ENCODE data around the gene LILRA2. TPM values are rescaled to one million over a fixed set of nuclear protein-coding genes. Genes with fewer than 3 reads are reported as not detected.
"Not testable (repeated sequence)": the region's sequence is repeated elsewhere in the genome, so short reads cannot be mapped to it uniquely, and the experiment has no call there.

The LILRA2 gene
- polyA plus RNA-seq, 4 donors, result 0.34 to 1.1 (median 1.1) TPM; not detected in 1

- no peak for FAIRE-seq
- no peaks in the 10 kb centered on the region for H3K36me3 ChIP-seq (ENCODE audit: control insufficient read depth in 3 of 3, insufficient read depth in 2 of 3, low read depth in 1 of 3, low read length in 3 of 3)
- H3K27me3 ChIP-seq (ENCODE audit: control insufficient read depth in 3 of 3, insufficient read depth in 3 of 3, low read length in 3 of 3), result peaks cover 0 to 5% (median 0%) of the 10 kb centered on the region in 3 donors
- no peak for DNase-seq
- peaks cover 0 to 2% of the 10 kb centered on the region in 2 donors for H3K9me3 ChIP-seq (ENCODE audit: control insufficient read depth in 2 of 2, insufficient read depth in 1 of 2, low read depth in 1 of 2, low read length in 1 of 2)
- WGBS, 3 donors, result 47 to 55% (median 49%) methylated on average over 4 of the region's 4 CpGs
- H3K4me3 ChIP-seq (ENCODE audit: low read depth in 1 of 3, low read length in 3 of 3), result no peak overlapping the region
- H3K27ac ChIP-seq (ENCODE audit: low read depth in 1 of 3, low read length in 2 of 3), result no peak overlapping the region
- H3K4me1 ChIP-seq (ENCODE audit: control insufficient read depth in 3 of 3, insufficient read depth in 2 of 3, low read depth in 1 of 3, low read length in 2 of 3), result no peaks in the 10 kb centered on the region
Measured at GRCh38 chr19:54622431-54622830, 48.8 kb downstream of the LILRA2 start.

- 56 to 69% (median 63%) methylated on average over 7 to 10 of the region's 10 CpGs for WGBS, 3 donors
- not testable (repeated sequence) for FAIRE-seq; DNase-seq; H3K4me3 ChIP-seq (ENCODE audit: low read depth in 1 of 3, low read length in 3 of 3); H3K27ac ChIP-seq (ENCODE audit: low read depth in 1 of 3, low read length in 2 of 3); H3K36me3 ChIP-seq (ENCODE audit: control insufficient read depth in 3 of 3, insufficient read depth in 2 of 3, low read depth in 1 of 3, low read length in 3 of 3); H3K9me3 ChIP-seq (ENCODE audit: control insufficient read depth in 2 of 2, insufficient read depth in 1 of 2, low read depth in 1 of 2, low read length in 1 of 2); H3K27me3 ChIP-seq (ENCODE audit: control insufficient read depth in 3 of 3, insufficient read depth in 3 of 3, low read length in 3 of 3); H3K4me1 ChIP-seq (ENCODE audit: control insufficient read depth in 3 of 3, insufficient read depth in 2 of 3, low read depth in 1 of 3, low read length in 2 of 3)
Measured at GRCh38 chr19:54624234-54624633, 50.6 kb downstream of the LILRA2 start.

DNA sequence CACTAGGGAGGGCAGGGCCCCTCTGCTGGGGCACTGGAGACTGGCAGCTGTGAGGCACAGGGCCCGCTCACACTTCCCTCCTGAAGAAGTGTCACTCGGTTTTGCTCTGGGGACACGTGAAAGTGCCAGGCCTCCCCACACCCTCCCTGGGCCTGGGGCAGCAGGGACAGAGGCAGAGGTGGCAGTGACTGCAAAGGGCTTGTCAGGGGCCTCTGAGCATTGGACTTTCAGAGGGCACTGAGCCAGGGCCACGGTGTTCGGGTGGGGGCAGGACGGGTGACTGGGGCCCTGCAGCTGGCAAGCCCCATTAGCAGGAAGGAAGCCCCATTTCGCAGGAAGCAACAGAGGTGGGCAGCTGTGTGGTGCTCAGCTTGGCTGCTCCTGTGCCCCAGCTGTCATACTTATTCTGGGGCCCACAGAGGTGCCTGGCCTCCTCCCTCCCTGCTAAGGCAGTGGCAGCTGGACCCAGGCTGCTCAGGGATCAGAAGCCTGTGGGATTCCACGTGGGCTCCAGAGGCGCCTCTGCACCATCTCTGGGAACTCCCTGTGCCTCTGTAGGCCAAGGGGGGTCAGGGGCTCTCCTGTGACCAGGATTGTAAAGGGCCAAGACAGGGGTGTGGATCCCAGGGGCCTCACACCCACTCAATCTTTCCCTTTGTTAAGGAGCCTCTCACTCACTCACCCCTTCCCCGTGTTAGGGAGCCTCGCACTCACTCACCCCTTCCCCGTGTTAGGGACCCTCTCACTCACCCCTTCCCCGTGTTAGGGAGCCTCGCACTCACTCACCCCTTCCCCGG lies 51.5 kb downstream of the LILRA2 start:
- 60 to 83% (median 67%) methylated on average over 9 to 14 of the region's 15 CpGs for WGBS, 3 donors
- H3K27ac ChIP-seq (ENCODE audit: low read depth in 1 of 3, low read length in 2 of 3); DNase-seq; H3K4me3 ChIP-seq (ENCODE audit: low read depth in 1 of 3, low read length in 3 of 3); H3K4me1 ChIP-seq (ENCODE audit: control insufficient read depth in 3 of 3, insufficient read depth in 2 of 3, low read depth in 1 of 3, low read length in 2 of 3); H3K27me3 ChIP-seq (ENCODE audit: control insufficient read depth in 3 of 3, insufficient read depth in 3 of 3, low read length in 3 of 3); H3K36me3 ChIP-seq (ENCODE audit: control insufficient read depth in 3 of 3, insufficient read depth in 2 of 3, low read depth in 1 of 3, low read length in 3 of 3); FAIRE-seq; H3K9me3 ChIP-seq (ENCODE audit: control insufficient read depth in 2 of 2, insufficient read depth in 1 of 2, low read depth in 1 of 2, low read length in 1 of 2): not testable (repeated sequence)

- Histone ChIP-seq H3K4me3 (ENCODE audit: low read depth in 1 of 3, low read length in 3 of 3) (no peak overlapping the region), H3K36me3 (ENCODE audit: control insufficient read depth in 3 of 3, insufficient read depth in 2 of 3, low read depth in 1 of 3, low read length in 3 of 3) (no peaks in the 10 kb centered on the region), H3K4me1 (ENCODE audit: control insufficient read depth in 3 of 3, insufficient read depth in 2 of 3, low read depth in 1 of 3, low read length in 2 of 3) (no peaks in the 10 kb centered on the region), H3K9me3 (ENCODE audit: control insufficient read depth in 2 of 2, insufficient read depth in 1 of 2, low read depth in 1 of 2, low read length in 1 of 2) (no peaks in the 10 kb centered on the region), H3K27ac (ENCODE audit: low read depth in 1 of 3, low read length in 2 of 3) (no peak overlapping the region), H3K27me3 (ENCODE audit: control insufficient read depth in 3 of 3, insufficient read depth in 3 of 3, low read length in 3 of 3) (peaks cover 0 to 5% (median 0%) of the 10 kb centered on the region in 3 donors)
- 73 to 84% (median 82%) methylated on average over 8 of the region's 8 CpGs for WGBS, 3 donors
- FAIRE-seq (no peak), DNase-seq (no peak)
Measured at GRCh38 chr19:54626757-54627156, 53.2 kb downstream of the LILRA2 start.

DNA sequence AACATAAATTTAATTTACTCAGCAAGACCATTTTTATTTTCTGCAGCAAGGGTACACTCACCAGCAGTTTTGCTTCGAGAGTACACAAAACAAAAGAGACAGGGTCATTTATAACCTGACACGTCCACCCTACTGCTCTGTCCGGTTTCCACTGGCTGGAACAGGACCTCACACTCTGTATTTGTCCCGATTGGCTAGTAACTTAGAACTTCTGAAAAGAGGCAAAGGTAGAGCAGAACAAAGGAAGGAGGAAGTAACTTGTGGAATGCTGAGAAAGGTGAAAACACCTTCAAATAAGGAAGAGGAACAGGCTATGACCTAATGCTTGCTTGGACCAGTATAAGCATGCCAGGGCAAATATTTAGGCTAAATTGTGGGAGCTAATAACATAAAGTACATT lies 54.3 kb downstream of the LILRA2 start:
- H3K9me3 ChIP-seq (ENCODE audit: control insufficient read depth in 2 of 2, insufficient read depth in 1 of 2, low read depth in 1 of 2, low read length in 1 of 2); H3K4me1 ChIP-seq (ENCODE audit: control insufficient read depth in 3 of 3, insufficient read depth in 2 of 3, low read depth in 1 of 3, low read length in 2 of 3); H3K4me3 ChIP-seq (ENCODE audit: low read depth in 1 of 3, low read length in 3 of 3); H3K27me3 ChIP-seq (ENCODE audit: control insufficient read depth in 3 of 3, insufficient read depth in 3 of 3, low read length in 3 of 3); DNase-seq; H3K36me3 ChIP-seq (ENCODE audit: control insufficient read depth in 3 of 3, insufficient read depth in 2 of 3, low read depth in 1 of 3, low read length in 3 of 3); FAIRE-seq; H3K27ac ChIP-seq (ENCODE audit: low read depth in 1 of 3, low read length in 2 of 3): not testable (repeated sequence)
- 50 to 56% (median 51%) methylated on average over 4 of the region's 4 CpGs for WGBS, 3 donors

- H3K36me3 ChIP-seq (ENCODE audit: control insufficient read depth in 3 of 3, insufficient read depth in 2 of 3, low read depth in 1 of 3, low read length in 3 of 3); H3K27ac ChIP-seq (ENCODE audit: low read depth in 1 of 3, low read length in 2 of 3); DNase-seq; FAIRE-seq; H3K4me1 ChIP-seq (ENCODE audit: control insufficient read depth in 3 of 3, insufficient read depth in 2 of 3, low read depth in 1 of 3, low read length in 2 of 3); H3K4me3 ChIP-seq (ENCODE audit: low read depth in 1 of 3, low read length in 3 of 3); H3K27me3 ChIP-seq (ENCODE audit: control insufficient read depth in 3 of 3, insufficient read depth in 3 of 3, low read length in 3 of 3); H3K9me3 ChIP-seq (ENCODE audit: control insufficient read depth in 2 of 2, insufficient read depth in 1 of 2, low read depth in 1 of 2, low read length in 1 of 2): not testable (repeated sequence)
- WGBS, 3 donors, result 50 to 66% (median 62%) methylated on average over 9 of the region's 9 CpGs
Measured at GRCh38 chr19:54630262-54630661, 56.7 kb downstream of the LILRA2 start, which contains the start of gene LILRB1. TSS of gene LILRB1 (plus strand) at chr19:54630484. CDS start at chr19:54631074, 590 bp downstream.

DNA sequence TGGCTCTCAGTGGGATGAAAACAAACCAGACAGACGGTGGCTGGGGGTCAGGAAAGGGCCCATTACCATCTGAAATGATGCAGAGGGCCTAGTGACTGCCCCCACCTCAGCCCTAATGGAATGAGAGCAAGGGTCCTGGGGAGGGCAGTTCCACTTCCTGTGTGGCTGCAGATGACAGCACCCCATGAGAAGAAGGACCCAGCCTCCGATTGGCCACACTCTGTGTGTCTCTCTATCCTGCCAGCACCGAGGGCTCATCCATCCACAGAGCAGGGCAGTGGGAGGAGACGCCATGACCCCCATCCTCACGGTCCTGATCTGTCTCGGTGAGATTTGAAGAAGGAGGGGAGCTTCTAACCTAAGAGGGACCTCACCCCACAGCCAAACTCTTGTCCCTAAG lies 57.2 kb downstream of the LILRA2 start:
- H3K27me3 ChIP-seq (ENCODE audit: control insufficient read depth in 3 of 3, insufficient read depth in 3 of 3, low read length in 3 of 3), result peaks cover 0 to 5% (median 0%) of the 10 kb centered on the region in 3 donors
- H3K4me3 ChIP-seq (ENCODE audit: low read depth in 1 of 3, low read length in 3 of 3), result no peak overlapping the region
- no peaks in the 10 kb centered on the region for H3K36me3 ChIP-seq (ENCODE audit: control insufficient read depth in 3 of 3, insufficient read depth in 2 of 3, low read depth in 1 of 3, low read length in 3 of 3)
- FAIRE-seq (no peak), DNase-seq (no peak)
- WGBS, 3 donors, result 50 to 60% (median 55%) methylated on average over 6 of the region's 6 CpGs
- no peaks in the 10 kb centered on the region for H3K9me3 ChIP-seq (ENCODE audit: control insufficient read depth in 2 of 2, insufficient read depth in 1 of 2, low read depth in 1 of 2, low read length in 1 of 2)
- H3K4me1 ChIP-seq (ENCODE audit: control insufficient read depth in 3 of 3, insufficient read depth in 2 of 3, low read depth in 1 of 3, low read length in 2 of 3), result no peaks in the 10 kb centered on the region
- no peak overlapping the region for H3K27ac ChIP-seq (ENCODE audit: low read depth in 1 of 3, low read length in 2 of 3)

DNA sequence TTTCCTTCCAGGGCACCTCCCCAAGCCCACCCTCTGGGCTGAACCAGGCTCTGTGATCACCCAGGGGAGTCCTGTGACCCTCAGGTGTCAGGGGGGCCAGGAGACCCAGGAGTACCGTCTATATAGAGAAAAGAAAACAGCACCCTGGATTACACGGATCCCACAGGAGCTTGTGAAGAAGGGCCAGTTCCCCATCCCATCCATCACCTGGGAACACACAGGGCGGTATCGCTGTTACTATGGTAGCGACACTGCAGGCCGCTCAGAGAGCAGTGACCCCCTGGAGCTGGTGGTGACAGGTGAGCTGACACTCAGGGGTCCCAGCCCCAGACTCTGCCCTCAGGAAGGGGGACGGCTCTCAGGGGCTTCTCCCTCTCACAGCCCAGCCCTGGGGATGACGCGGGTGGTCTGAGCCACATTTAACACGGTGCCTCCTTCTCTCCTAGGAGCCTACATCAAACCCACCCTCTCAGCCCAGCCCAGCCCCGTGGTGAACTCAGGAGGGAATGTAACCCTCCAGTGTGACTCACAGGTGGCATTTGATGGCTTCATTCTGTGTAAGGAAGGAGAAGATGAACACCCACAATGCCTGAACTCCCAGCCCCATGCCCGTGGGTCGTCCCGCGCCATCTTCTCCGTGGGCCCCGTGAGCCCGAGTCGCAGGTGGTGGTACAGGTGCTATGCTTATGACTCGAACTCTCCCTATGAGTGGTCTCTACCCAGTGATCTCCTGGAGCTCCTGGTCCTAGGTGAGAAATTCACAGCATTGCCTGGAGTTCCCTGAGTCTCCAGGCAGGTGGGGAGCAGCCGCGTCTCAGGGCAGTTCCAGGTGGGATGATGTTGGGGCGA lies 58.1 kb downstream of the LILRA2 start:
- H3K4me3 ChIP-seq (ENCODE audit: low read depth in 1 of 3, low read length in 3 of 3); H3K27ac ChIP-seq (ENCODE audit: low read depth in 1 of 3, low read length in 2 of 3); H3K9me3 ChIP-seq (ENCODE audit: control insufficient read depth in 2 of 2, insufficient read depth in 1 of 2, low read depth in 1 of 2, low read length in 1 of 2); FAIRE-seq; H3K27me3 ChIP-seq (ENCODE audit: control insufficient read depth in 3 of 3, insufficient read depth in 3 of 3, low read length in 3 of 3); DNase-seq; H3K4me1 ChIP-seq (ENCODE audit: control insufficient read depth in 3 of 3, insufficient read depth in 2 of 3, low read depth in 1 of 3, low read length in 2 of 3); H3K36me3 ChIP-seq (ENCODE audit: control insufficient read depth in 3 of 3, insufficient read depth in 2 of 3, low read depth in 1 of 3, low read length in 3 of 3): not testable (repeated sequence)
- WGBS, 3 donors, result 75 to 79% (median 75%) methylated on average over 23 of the region's 23 CpGs
